Stimulated activated CD8-positive, alpha-beta memory T cell treated with anti-CD3 and anti-CD28 coated beads, Interleukin-7, amount 100 ng/mL, for 4 hours (primary cell): ENCODE results near the gene MAN2B2.

Experiments used
- DNase-seq, 2 donors: peaks; one replicate each; pipeline ENCODE4 v3.0.0-alpha.2; 2020; ENCODE audit warnings: low read depth in 2 of 2

The MAN2B2 gene

GRCh38 chr4:6546681-6547447 lies 28.1 kb upstream of the MAN2B2 start:
- DNase-seq, result peak; percentile 17 to 25

DNA sequence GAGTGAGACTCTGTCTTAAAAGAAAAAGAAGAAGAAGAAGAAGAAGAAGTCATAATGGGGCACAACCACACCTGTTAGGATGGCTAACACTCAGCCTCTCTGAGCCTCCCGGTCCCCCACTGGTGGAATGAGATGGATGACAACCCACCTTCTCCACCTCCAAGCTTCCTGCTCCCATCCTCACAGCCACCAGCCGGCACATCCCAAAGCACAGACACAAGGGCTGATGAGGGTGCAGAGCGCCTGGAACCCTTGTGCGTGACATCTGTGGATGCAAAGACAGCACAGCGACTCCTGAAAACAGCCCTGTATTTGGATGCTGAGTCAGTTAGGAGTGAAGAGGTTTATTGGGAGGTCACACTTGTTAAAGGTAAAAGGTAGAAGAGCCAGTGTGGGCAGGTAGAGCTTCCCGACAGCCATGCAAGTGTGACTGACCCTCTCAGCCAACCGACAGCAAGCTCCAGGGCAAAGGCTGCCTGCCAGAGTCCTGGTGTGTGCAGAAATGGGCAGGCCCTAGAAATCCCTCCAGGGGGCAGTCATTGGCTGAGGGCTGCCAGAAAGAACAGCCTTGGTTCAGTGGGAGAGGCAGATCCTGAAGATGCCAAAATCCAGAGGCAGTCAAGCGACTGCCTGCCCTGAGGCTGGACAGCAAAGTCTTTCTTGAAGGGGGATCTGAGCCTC lies 26.6 kb upstream of the MAN2B2 start:
- no peak for DNase-seq

DNA sequence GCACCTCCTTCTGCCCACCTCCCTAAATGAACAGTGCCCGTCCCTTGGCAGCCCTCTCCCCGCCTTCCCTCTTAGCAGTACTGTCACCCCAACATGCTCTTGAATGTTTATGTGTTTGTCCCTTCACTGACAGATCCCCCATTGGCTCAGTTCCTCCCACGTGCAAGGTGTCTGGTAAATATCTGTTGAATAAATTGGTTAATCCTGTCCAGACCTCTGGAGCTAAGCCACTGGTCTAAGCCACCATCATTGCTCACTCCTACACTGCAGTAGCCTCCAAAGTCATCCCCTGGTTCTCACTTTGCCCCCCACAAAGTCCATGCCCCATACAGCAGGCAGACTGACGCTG lies 26.1 kb upstream of the MAN2B2 start:
- DNase-seq, result no peak

GRCh38 chr4:6549445-6549844 lies 25.5 kb upstream of the MAN2B2 start:
- DNase-seq, result no peak

DNA sequence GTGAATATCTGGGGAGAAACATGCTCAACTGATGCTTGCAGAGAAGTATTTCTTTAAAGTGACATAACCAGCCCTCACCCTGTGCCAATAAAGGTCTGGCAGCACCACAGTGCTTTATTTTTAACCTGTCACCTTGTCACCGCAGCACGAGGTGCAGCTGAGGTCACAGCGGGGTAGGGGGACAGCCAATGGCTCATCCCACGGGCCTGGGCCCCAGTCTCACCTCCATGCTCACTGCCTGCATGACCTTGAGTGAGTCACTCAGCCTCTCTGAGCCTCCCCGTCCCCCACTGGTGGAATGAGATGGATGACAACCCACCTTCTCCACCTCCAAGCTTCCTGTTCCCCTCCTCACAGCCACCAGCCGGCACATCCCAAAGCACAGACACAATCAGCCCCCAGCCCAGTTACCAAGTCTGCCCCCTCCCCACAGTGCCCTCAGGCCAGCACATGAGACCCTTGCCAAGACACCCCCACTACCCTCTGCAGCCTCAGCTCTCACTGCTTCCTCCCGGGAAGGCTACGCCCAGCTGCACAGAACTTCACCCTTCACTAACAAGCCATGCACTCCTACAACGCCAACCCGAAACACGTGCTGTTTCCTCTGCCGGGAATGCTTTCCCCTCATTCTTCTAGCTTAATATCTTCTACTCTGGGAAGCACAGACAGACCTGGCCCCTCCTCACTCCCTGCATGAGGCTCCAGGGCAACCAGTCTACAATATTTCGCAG lies 24.9 kb upstream of the MAN2B2 start:
- no peak for DNase-seq

- DNase-seq, result no peak
Observed at GRCh38 chr4:6550821-6551220, 24.2 kb upstream of the MAN2B2 start.

- no peak for DNase-seq
Observed at GRCh38 chr4:6551660-6552059, 23.3 kb upstream of the MAN2B2 start.

DNA sequence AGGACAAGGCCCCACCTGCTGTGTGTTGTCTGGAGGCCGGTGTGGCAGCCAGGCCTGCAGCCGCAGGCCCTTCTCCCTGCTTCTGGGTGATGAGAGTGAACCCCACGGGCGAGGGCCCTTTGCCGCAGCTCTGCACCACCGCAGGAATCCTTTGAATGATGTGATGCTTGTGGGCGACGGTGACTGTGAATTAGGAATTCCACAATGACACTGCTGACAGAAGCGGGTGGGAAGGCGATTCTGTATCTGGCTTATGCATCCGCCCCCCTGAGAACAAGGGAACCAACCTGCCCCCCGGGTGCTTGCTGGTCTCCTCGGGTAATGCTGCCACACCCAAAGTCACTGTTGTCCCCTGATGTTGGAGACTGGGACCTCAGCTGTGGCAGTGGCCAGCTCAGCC lies 19.5 kb upstream of the MAN2B2 start:
- no peak for DNase-seq

- no peak for DNase-seq
Observed at GRCh38 chr4:6556263-6556662, 18.7 kb upstream of the MAN2B2 start.

DNA sequence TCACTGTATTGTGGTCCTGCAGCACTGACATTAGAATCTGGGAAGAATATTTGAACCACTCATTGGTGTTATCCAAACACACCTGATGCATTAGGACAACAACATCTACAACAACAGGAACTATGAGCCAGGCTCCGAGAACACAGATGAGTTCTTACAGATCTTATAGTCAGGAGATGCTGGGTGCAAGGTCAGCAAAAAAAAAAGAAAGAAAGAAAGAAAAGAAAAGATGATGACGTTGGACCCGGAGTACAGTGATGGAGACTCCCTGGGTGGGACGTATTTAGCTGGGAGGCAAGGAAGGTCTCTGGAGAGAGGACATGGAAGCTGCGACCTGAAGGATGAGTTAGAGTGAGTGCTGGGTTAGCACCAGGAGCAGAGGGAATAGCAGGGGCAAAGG lies 17.8 kb upstream of the MAN2B2 start:
- no peak for DNase-seq

GRCh38 chr4:6557856-6558255 lies 17.1 kb upstream of the MAN2B2 start:
- DNase-seq, result no peak

DNA sequence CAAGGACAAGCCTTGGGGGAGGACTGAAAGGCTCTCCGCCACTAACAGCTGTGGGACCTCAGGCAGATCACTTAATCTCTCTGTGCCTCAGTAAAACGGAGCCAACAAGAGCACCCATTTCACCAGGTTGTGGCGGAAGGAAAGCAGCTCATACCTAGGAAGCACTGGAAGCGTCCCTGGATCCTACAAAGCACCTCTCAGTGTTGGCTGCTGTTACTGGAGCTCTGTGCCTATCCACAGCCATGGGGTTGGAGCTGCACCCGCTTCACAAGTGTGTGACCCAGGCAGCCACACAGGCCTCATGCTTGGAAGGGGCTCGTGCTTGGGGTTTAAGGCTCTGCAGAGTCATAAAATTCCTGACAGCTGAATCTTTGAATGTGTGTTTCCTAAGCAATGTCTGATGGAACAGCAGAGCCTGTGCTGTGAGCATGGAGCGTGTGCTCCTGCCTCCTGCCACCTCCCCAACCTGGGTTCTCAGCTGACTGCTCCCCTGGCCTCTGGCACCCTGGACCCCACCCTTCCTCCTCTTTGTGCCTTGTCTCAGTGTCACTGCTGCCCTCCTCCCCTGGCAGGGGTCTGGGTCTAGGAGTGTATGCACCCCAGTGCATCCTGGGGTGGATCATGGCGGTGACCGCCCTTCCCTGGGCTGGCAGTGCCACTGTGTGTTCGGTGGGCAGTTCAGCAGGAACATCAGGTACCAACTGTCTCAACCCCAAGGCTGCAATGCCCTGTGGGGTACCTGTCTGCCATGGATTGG lies 14.4 kb upstream of the MAN2B2 start:
- DNase-seq, result no peak

DNA sequence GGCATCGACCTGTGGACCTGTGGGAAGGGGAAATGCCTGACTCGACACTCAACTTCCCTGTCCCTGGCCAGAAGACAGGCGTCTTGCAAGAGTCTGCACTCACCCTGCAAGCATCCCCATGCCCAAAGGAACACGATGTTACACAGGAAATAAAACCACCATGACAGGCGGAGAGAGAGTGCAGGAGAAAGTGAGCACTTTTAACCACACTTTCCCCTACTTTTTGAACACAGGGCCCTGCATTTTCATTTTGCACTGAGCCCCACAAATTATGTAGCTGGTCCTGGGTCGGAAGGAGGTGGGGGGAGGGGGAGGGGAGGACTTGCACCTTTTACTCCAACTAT lies 13.8 kb upstream of the MAN2B2 start:
- DNase-seq, result no peak

DNA sequence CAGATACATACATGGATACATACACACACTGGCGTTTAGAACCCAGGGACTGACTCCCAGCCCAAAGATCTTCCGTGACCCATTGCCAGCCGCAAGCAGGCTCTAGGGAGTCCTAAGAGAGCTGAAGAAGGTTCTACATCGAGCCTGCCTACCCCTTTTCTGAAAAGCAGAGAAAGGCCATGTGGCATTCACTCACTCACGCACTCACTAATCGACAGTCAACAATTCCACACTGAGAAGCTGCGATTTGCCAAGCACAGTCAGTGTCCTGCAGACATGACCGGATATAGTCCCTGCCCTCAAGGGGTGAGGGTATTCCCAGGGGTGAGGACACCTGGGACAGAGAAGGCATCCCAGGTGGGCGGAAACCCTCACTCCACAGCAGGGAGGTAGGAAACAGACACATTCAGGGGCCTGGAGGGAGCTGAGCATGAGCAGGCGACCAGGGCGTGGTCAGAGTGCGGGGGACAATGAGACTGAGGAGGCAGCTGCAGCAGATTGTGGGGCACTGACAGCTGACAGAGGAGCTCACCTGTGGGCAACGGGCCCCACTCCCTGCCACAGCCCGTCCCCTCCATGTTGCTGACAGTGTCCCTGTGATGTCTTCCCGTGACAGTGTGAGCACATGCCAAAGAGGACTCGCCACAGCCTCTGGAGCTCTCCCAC lies 13.2 kb upstream of the MAN2B2 start:
- DNase-seq, result no peak

DNA sequence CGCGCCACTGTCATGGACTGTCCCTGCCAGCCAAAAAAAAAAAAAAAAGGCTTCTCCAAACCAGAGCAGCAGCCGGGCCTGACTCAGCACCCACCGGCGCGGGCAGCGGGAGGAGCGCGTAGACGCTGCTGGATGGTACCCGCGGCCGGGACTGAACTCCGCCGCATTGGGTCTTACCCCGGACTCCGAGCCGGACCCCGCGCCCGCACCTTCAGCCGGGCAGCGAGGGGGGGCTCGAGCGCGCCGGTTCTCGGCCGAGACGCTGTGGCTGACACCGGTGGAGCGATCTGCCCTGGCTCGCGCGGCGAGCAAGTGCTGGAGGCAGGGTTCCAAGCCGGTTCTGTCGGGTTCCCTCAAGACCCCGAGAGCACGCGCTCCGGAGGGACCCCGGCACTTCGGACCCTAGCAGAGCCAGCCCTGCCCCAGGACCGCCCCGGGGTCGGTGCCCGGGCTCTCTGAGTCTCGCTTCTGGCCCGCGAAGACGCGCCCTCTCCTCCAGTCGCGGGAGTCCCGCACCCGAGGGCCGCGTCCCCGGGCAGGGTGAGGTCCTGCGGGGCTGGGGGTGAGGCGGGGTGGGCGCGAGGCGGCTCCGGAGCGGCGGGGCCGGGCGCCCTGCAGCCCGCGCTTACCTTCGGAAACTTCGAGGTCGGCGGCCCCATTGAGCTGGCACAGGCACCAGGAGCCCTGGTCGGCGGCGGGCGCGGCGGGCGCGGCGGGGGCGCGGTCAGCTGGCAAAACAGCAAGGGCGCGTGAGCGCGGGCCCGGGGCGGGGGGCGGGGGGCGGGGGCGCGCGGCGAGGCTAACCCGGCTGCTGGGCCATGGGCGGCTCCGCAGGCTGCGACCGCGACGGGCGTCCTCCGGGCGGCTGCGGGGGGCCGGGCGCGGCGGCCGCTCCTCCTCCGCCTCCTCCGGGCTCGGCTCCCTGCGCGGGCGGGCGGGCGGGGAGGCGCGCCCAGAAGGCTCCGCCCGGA lies 11.8 kb upstream of the MAN2B2 start:
- no peak for DNase-seq

- no peak for DNase-seq
Observed at GRCh38 chr4:6563935-6564645, 10.9 kb upstream of the MAN2B2 start.

DNA sequence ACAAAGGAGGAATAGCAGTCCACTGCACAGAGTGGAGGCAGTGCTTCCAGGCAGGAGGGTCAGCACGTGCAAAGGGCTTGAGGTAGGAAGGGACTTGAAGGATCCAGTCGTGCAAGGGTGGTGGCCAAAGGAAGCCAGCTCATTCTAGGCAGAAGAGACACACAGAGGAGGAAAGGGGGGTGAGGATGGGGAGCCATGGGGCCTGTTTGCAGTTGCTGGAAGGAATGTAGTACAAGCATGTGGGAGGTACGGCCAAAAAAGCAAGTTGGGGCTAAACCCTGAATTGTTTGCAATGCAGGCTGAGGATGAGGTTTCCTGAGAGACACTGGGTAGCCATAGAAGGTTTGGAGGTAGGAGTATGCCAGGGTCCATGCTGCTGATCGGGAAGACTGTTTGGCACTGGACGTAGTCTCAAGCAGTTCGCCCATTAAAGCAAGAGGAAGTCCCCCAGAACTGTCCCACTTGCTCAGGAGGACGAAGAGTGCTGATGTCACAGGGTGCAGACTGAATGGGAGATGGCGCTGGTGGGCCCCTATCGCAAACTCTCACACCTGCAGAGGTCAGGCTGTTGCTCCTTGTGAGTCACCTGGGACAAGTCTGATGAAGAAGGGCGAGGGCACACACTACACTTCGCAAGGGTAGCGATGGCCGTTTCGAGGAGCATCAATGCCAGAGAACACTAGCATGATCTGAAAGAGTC lies 9.1 kb upstream of the MAN2B2 start:
- no peak for DNase-seq

GRCh38 chr4:6566391-6567190 lies 8.4 kb upstream of the MAN2B2 start:
- DNase-seq, result no peak

GRCh38 chr4:6567218-6567617 lies 7.8 kb upstream of the MAN2B2 start:
- no peak for DNase-seq
